IPS-11a (cell line): Measurements from ENCODE around the gene ERBIN.
"Not testable (repeated sequence)": the region's sequence is repeated elsewhere in the genome, so short reads cannot be mapped to it uniquely, and the experiment has no call there.

Experiments used
- H3K4me3 ChIP-seq: one replicate; pipeline ENCODE4 v1.5.1; 2013; ENCODE audit warnings: low read depth, low read length, control low read depth

Gene ERBIN

GRCh38 chr5:66002415-66002814 lies 76.0 kb downstream of the ERBIN start:
- no peak overlapping the region for H3K4me3 ChIP-seq

DNA sequence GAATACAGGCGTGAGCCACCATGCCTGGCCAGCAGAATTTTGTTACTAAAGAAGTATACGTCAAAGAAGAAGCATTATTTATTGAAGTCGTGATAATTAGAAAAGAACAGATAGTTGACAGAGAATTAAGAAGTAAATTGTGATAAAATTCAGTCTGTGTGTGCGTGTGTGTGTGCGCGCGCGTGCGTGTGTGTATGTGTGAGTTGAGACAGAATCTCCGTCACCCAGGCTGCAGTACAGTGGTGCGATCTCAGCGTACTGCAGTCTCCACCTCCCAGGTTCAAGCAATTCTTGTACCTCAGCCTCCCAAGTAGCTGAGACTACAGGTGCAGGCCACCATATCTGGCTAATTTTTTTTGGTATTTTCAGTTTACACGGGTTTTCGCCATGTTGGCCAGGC lies 77.8 kb downstream of the ERBIN start:
- no peak overlapping the region for H3K4me3 ChIP-seq

DNA sequence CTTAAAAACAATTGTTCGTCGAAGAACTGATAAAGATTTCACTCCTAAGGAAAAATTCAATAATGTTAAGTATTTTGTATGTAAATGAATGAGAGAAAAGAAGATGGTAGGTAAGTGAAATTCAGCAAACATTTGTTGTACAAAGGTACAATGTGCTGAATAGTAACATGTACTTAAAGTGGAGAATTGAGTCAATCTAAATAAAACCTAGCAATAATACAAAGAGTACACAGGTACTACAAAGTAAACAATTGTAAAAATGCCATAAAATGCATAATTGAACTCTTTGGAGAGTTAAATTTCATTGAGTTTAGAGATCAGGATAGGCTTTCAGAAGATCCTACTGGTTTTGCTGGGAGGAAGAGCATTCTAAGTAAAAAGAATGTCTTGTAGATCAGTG lies 82.9 kb downstream of the ERBIN start:
- no peak overlapping the region for H3K4me3 ChIP-seq

GRCh38 chr5:66010476-66010875 lies 84.1 kb downstream of the ERBIN start:
- H3K4me3 ChIP-seq, result no peak overlapping the region

DNA sequence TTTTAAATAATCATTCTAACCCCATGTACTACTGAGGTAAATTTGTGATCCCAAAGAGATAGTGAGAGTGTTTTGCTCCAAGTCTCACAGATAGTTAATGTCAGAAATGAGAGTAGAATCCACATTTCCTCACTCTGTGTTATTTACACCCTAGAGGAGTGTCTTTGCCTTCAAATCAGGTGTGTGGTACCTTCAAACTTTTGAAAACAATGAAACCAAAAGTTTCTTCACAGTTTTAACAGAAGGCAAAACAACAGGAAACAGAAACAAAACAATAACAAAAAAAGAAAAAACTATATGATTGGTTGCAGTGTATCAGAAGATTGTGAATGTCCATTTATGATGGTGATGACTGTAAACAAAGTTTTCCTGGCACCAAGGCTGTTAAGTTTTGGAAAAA lies 85.9 kb downstream of the ERBIN start:
- no peak overlapping the region for H3K4me3 ChIP-seq

- H3K4me3 ChIP-seq, result no peak overlapping the region
Observed at GRCh38 chr5:66013397-66013796, 87.0 kb downstream of the ERBIN start.

- no peak overlapping the region for H3K4me3 ChIP-seq
Observed at GRCh38 chr5:66013906-66014305, 87.5 kb downstream of the ERBIN start.

GRCh38 chr5:66015196-66015960 lies 89.0 kb downstream of the ERBIN start:
- H3K4me3 ChIP-seq, result no peak overlapping the region

GRCh38 chr5:66021585-66021984 lies 95.2 kb downstream of the ERBIN start:
- no peak overlapping the region for H3K4me3 ChIP-seq

- no peak overlapping the region for H3K4me3 ChIP-seq
Observed at GRCh38 chr5:66039296-66039695, 112.9 kb downstream of the ERBIN start.

DNA sequence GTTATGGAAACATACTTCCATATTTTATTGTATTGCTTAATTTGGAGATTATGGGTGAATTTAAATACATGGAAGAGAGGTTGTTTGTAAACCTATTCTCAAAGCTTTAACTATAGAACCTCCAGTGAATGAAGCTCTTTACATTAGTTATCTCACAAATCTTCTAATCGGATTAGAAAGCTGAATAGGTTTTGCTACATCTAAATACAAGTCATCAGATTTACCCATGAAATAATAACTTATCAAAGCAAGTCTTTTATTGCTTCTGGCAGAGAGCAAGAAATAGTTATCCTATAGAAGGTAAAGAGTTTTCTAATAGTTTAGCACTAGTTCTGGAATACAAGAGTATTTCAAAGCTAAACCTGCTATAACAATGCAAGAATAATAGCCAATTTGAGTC lies 113.3 kb downstream of the ERBIN start:
- H3K4me3 ChIP-seq, result no peak overlapping the region

- no peak overlapping the region for H3K4me3 ChIP-seq
Observed at GRCh38 chr5:66041627-66042026, 115.3 kb downstream of the ERBIN start.

DNA sequence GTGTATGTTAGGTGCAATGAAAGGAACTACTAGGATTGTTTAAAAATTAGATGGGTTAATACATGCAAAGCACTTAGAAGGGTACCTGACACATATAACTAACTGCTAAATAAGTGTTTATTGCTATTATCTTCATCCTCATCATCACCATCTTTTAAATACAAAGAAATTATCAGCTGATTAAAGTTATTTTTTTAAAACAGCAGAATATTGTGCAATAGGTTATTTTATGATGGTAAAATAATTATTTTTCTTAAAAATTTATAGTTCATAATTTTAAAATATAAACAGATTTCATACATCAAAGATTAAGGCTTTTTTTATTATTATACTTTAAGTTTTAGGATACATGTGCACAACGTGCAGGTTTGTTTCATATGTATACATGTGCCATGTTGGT lies 130.9 kb downstream of the ERBIN start:
- H3K4me3 ChIP-seq, result no peak overlapping the region

- not testable (repeated sequence) for H3K4me3 ChIP-seq
Observed at GRCh38 chr5:66061320-66061719, 134.9 kb downstream of the ERBIN start.

DNA sequence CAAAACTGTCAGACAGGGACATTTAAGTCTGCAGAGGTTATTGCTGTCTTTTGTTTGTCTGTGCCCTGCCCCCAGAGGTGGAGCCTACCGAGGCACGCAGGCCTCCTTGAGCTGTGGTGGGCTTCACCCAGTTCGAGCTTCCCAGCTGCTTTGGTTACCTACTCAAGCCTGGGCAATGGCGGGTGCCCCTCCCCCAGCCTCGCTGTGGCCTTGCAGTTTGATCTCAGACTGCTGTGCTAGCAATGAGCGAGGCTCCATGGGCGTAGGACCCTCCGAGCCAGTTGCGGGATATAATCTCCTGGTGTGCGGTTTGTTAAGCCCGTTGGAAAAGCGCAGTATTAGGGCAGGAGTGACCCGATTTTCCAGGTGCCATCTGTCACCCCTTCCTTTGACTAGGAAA lies 136.7 kb downstream of the ERBIN start:
- H3K4me3 ChIP-seq, result not testable (repeated sequence)

GRCh38 chr5:66066826-66067225 lies 140.5 kb downstream of the ERBIN start:
- no peak overlapping the region for H3K4me3 ChIP-seq

DNA sequence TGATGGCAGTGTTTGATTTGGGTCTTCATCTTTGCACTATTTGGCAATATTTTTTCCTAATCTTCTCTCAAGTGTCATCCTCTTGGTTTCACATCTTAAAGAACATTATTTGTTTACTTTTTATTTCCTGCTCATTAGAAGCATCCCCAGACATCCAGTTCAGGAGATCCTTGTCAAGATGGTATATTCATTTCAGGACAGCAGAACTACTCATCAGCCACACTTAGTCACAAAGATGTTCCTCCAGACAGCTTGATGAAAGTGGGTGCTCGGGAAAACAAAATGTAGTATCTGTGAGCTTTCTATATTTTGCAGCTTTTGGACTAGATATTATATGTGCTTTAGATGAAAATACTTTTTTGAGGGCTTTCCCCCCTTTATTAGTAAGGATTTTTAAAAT lies 145.7 kb downstream of the ERBIN start:
- H3K4me3 ChIP-seq, result no peak overlapping the region

DNA sequence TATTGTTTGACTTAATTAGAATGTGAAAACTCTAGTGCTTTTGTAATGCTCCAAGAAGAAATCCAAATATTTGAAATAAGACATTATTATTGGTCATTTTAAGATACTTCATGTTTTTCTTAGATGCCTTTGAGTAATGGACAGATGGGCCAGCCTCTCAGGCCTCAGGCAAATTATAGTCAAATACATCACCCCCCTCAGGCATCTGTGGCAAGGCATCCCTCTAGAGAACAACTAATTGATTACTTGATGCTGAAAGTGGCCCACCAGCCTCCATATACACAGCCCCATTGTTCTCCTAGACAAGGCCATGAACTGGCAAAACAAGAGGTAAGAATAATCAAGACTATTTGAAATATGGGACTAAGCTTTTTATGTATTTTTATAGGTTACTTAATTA lies 148.5 kb downstream of the ERBIN start:
- no peak overlapping the region for H3K4me3 ChIP-seq

DNA sequence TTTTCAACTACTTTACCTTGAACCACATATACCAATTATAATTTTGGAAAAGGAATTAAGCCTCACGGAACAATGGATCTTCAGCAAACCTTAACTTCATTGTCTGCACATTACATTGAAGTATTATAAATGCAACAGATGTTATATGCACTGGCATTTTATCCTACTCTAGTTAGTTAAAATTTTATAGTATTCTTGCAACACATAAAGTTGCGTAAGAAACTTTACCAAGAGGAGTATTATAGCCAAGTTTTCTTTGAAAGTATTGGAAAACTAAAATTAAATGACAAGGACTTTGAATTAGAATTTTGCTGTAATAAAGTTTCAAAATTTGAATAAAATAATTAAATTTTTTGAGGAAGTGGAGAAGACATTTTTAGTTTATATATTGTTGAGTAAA lies 154.3 kb downstream of the ERBIN start:
- H3K4me3 ChIP-seq, result no peak overlapping the region

DNA sequence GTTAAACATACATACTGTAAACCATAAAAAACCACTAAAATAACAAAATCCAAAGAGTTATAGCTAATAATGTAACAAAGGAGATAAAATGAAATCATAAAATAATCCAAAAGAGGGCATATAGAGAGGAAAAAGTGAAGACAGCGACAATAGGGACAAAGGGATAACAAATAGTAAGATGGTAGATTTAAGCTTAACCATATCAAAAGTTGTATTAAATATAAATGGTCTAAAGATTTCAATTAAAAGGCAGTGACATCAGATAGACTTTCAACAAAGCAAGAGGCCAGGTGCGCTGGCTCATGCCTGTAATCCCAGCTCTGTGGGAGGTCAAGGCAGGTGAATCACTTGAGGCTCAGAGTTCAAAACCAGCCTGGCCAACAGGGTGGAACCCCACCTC lies 163.0 kb downstream of the ERBIN start:
- no peak overlapping the region for H3K4me3 ChIP-seq

DNA sequence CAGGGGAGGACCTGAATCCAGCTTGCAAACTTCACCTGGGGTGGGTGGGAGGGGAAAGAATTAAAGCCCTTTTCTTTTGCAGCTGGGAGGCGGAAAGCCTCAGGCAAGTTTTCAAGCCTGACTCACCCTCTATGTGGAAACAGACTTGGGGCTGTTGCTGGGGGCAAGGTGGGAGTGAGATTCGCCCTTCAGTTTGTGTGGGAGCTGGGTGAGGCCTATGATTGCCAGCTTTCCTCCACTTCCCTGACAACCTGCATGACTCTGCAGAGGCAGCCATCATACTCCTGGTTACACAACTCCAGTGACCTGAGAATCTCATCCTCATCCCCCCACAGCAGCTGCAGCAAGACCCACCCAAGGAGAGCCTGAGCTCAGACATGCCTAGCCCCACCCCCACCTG lies 174.5 kb downstream of the ERBIN start:
- H3K4me3 ChIP-seq, result no peak overlapping the region

- no peak overlapping the region for H3K4me3 ChIP-seq
Observed at GRCh38 chr5:66113160-66113559, 186.8 kb downstream of the ERBIN start.

GRCh38 chr5:66118304-66118703 lies 191.9 kb downstream of the ERBIN start:
- H3K4me3 ChIP-seq, result no peak overlapping the region
